ENCODE measurements around the gene TMEM40. TPM values are rescaled to one million over a fixed set of nuclear protein-coding genes. Genes with fewer than 3 reads are reported as not detected.

Gene TMEM40
- total and polyA plus RNA-seq, 2 of the 13 experiments (the other 11 are each of a cell fraction or from before 2014, with no cell fraction given): 0.16 TPM; not detected in 1

- ATAC-seq (no peak), FAIRE-seq (no peak), DNase-seq (ENCODE audit: low spot score) (no peak)
- no peaks in the 10 kb centered on the region for H3K36me3 ChIP-seq (replicated peaks in 1 of 2; ENCODE audit: control insufficient read depth in 1 of 2, insufficient read depth in 2 of 2, low read length in 2 of 2)
- H3K27me3 ChIP-seq (ENCODE audit: control insufficient read depth in 1 of 2, insufficient read depth in 2 of 2, low read length in 2 of 2): peaks cover 2 to 11% of the 10 kb centered on the region in 2 experiments; a peak in 2 of 5 replicates
- H4K20me1 ChIP-seq (ENCODE audit: insufficient read depth, low read length): no peaks in the 10 kb centered on the region
- ChIA-PET CTCF (ENCODE audit: low intra/inter-chr PET ratio, low total read pairs) (no interaction called here), POLR2A (no interaction called here)
- TF ChIP-seq MIXL1 (CRISPR knock-in tag; IDR thresholded peaks at IDR 0.05): no peak
- TF ChIP-seq HNF4G (IDR thresholded peaks at IDR 0.05; ENCODE audit: borderline replicate concordance, low read depth, low read length): no peak
- no peak for TF ChIP-seq HNF4G (CRISPR knock-in tag; IDR thresholded peaks at IDR 0.05; ENCODE audit: borderline replicate concordance, low read depth)
- no peak for TF ChIP-seq ZNF572 (CRISPR knock-in tag; IDR thresholded peaks at IDR 0.05)
- TF ChIP-seq ZNF747 (CRISPR knock-in tag; IDR thresholded peaks at IDR 0.05; ENCODE audit: borderline replicate concordance): no peak
- no peak for TF ChIP-seq NFE2 (CRISPR knock-in tag; IDR thresholded peaks at IDR 0.05)
- no peak for TF ChIP-seq ZNF598 (CRISPR knock-in tag; IDR thresholded peaks at IDR 0.05; ENCODE audit: borderline replicate concordance)
- TF ChIP-seq TCF7L2 (IDR thresholded peaks at IDR 0.05; ENCODE audit: low read depth, low read length): no peak
- TF ChIP-seq ZNF841 (CRISPR knock-in tag; IDR thresholded peaks at IDR 0.05; ENCODE audit: borderline replicate concordance): no peak
- no peak for TF ChIP-seq ZBTB7B (CRISPR knock-in tag; IDR thresholded peaks at IDR 0.05)
- no peak for TF ChIP-seq ZNF431 (CRISPR knock-in tag; IDR thresholded peaks at IDR 0.05; ENCODE audit: borderline replicate concordance, low read depth)
- no peak for TF ChIP-seq ATF2 (CRISPR knock-in tag; IDR thresholded peaks at IDR 0.05)
- TF ChIP-seq MLX (CRISPR knock-in tag; IDR thresholded peaks at IDR 0.05): no peak
- no peak for TF ChIP-seq ZMYM3 (CRISPR knock-in tag; IDR thresholded peaks at IDR 0.05)
- no peak for TF ChIP-seq ARNTL (CRISPR knock-in tag; IDR thresholded peaks at IDR 0.05)
- no peak for TF ChIP-seq TEAD3 (CRISPR knock-in tag; optimal IDR thresholded peaks at IDR 0.05; ENCODE audit: borderline replicate concordance)
- 50% methylated on average over 1 of the region's 1 CpG for WGBS (ENCODE audit: low lambda C conversion rate)
- no peak overlapping the region for H3K27ac ChIP-seq (ENCODE audit: extremely low read length, insufficient read depth, low read length)
- intact Hi-C loops (cut with micrococcal nuclease; ENCODE audit: unreplicated experiment) (no loop called here), in situ Hi-C loops (cut with HindIII; ENCODE audit: extremely low pct_ligation_motif_present, low pct_unique_long_range_greater_than_20kb) (no loop called here)
- no peaks in the 10 kb centered on the region for H3K79me2 ChIP-seq (ENCODE audit: insufficient read depth, low read length)
- no TSS peak for BruUV-seq (replicated peaks)
- no peak overlapping the region for H3K9ac ChIP-seq (ENCODE audit: insufficient read depth, low read depth, low read length)
- H2AFZ ChIP-seq (ENCODE audit: low read length): no peak overlapping the region
- no peaks in the 10 kb centered on the region for H3K9me3 ChIP-seq (ENCODE audit: low read length)
- H3K4me1 ChIP-seq (ENCODE audit: insufficient read depth, low read length): no peaks in the 10 kb centered on the region
- no peak overlapping the region for H3K4me2 ChIP-seq (ENCODE audit: low read depth, low read length)
- no peak overlapping the region for H3K4me3 ChIP-seq (replicated peaks in 1 of 3; ENCODE audit: insufficient read depth in 1 of 3, low read depth in 2 of 3, low read length in 3 of 3)
Observed at GRCh38 chr3:12725436-12725835, 33.6 kb downstream of the TMEM40 start.
